ENCODE measurements around the gene LRRC15. TPM values are rescaled to one million over a fixed set of nuclear protein-coding genes. Genes with fewer than 3 reads are reported as not detected.

The LRRC15 gene
- total and polyA plus RNA-seq, 2 donors, result 0.33 to 0.55 TPM

DNA sequence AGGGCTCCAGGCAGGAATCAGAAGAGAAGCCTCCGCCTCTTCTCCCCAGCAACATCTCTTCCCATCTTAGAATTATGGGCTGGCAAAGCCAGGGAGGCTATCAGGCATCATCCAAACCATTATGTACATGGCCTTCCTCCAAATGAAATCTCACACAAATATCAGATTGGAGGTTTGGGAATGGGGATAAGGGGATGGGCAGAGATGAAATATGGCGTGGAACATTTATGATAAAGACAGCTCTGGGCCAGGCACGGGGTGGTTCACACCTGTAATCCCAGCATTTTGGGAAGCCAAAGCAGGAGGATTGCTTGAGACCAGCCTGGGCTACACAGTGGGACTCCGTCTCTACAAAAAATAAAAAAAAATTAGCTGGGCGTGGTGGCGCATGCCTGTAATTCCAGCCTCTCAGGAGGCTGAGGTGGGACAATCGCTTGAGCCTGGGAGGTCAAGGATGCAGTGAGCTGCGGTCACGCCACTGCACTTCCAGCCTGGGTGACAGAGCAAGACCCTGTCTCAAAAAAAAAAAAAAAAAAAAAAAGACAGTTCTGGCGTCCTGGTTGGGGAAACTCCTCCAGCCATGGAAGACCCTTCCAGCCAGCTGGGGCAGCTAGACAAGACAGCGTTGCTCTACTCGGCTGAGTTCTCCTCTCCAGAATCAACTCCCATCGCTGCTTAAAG lies 55.0 kb downstream of the LRRC15 start:
- no peak for DNase-seq (ENCODE audit: low read depth in 6 of 9, low spot score in 9 of 9)
- Histone ChIP-seq H3K27ac (ENCODE audit: low read depth in 1 of 2, low read length in 1 of 2) (no peak overlapping the region), H3K36me3 (ENCODE audit: control insufficient read depth in 2 of 2, insufficient read depth in 2 of 2, low read length in 1 of 2) (no peaks in the 10 kb centered on the region), H3K27me3 (ENCODE audit: control insufficient read depth in 2 of 2, insufficient read depth in 1 of 2, low read length in 1 of 2) (peaks cover 32 to 78% of the 10 kb centered on the region in 2 donors), H3K4me1 (ENCODE audit: control insufficient read depth in 2 of 2, insufficient read depth in 2 of 2, low read length in 2 of 2) (peaks cover 6 to 47% of the 10 kb centered on the region in 2 donors), H3K9me3 (ENCODE audit: control insufficient read depth in 2 of 2, insufficient read depth in 1 of 2, low read length in 1 of 2) (peaks cover 1 to 10% of the 10 kb centered on the region in 2 donors), H3K4me3 (ENCODE audit: low read length in 2 of 2) (peak overlapping the region in 1 of 2 donors; percentile 28)
- WGBS, result 94% methylated on average over 13 of the region's 13 CpGs

- no peak overlapping the region for H3K27ac ChIP-seq (ENCODE audit: low read depth in 1 of 2, low read length in 1 of 2)
- H3K4me1 ChIP-seq (ENCODE audit: control insufficient read depth in 2 of 2, insufficient read depth in 2 of 2, low read length in 2 of 2), result peaks cover 6 to 52% of the 10 kb centered on the region in 2 donors
- H3K9me3 ChIP-seq (ENCODE audit: control insufficient read depth in 2 of 2, insufficient read depth in 1 of 2, low read length in 1 of 2), result peaks cover 1 to 8% of the 10 kb centered on the region in 2 donors
- WGBS, result 92% methylated on average over 15 of the region's 15 CpGs
- H3K36me3 ChIP-seq (ENCODE audit: control insufficient read depth in 2 of 2, insufficient read depth in 2 of 2, low read length in 1 of 2), result no peaks in the 10 kb centered on the region
- H3K27me3 ChIP-seq (ENCODE audit: control insufficient read depth in 2 of 2, insufficient read depth in 1 of 2, low read length in 1 of 2), result peaks cover 36 to 79% of the 10 kb centered on the region in 2 donors
- no peak overlapping the region for H3K4me3 ChIP-seq (ENCODE audit: low read length in 2 of 2)
- DNase-seq (ENCODE audit: low read depth in 6 of 9, low spot score in 9 of 9), result no peak
Observed at GRCh38 chr3:194313560-194314387, 55.8 kb downstream of the LRRC15 start.

- peaks cover 7 to 62% of the 10 kb centered on the region in 2 donors for H3K4me1 ChIP-seq (ENCODE audit: control insufficient read depth in 2 of 2, insufficient read depth in 2 of 2, low read length in 2 of 2)
- no peak overlapping the region for H3K27ac ChIP-seq (ENCODE audit: low read depth in 1 of 2, low read length in 1 of 2)
- WGBS, result 31% methylated on average over 16 of the region's 16 CpGs
- peaks cover 36 to 81% of the 10 kb centered on the region in 2 donors for H3K27me3 ChIP-seq (ENCODE audit: control insufficient read depth in 2 of 2, insufficient read depth in 1 of 2, low read length in 1 of 2)
- no peak overlapping the region for H3K4me3 ChIP-seq (ENCODE audit: low read length in 2 of 2)
- no peak for DNase-seq (ENCODE audit: low read depth in 6 of 9, low spot score in 9 of 9)
- H3K9me3 ChIP-seq (ENCODE audit: control insufficient read depth in 2 of 2, insufficient read depth in 1 of 2, low read length in 1 of 2), result no peaks in the 10 kb centered on the region
- H3K36me3 ChIP-seq (ENCODE audit: control insufficient read depth in 2 of 2, insufficient read depth in 2 of 2, low read length in 1 of 2), result no peaks in the 10 kb centered on the region
Observed at GRCh38 chr3:194312743-194313281, 56.7 kb downstream of the LRRC15 start.

- DNase-seq (ENCODE audit: low read depth in 6 of 9, low spot score in 9 of 9), result no peak
- H3K9me3 ChIP-seq (ENCODE audit: control insufficient read depth in 2 of 2, insufficient read depth in 1 of 2, low read length in 1 of 2), result no peaks in the 10 kb centered on the region
- H3K4me3 ChIP-seq (ENCODE audit: low read length in 2 of 2), result no peak overlapping the region
- 65% methylated on average over 7 of the region's 7 CpGs for WGBS
- H3K27me3 ChIP-seq (ENCODE audit: control insufficient read depth in 2 of 2, insufficient read depth in 1 of 2, low read length in 1 of 2), result peaks cover 36 to 86% of the 10 kb centered on the region in 2 donors
- H3K27ac ChIP-seq (ENCODE audit: low read depth in 1 of 2, low read length in 1 of 2), result no peak overlapping the region
- peaks cover 12 to 67% of the 10 kb centered on the region in 2 donors for H3K4me1 ChIP-seq (ENCODE audit: control insufficient read depth in 2 of 2, insufficient read depth in 2 of 2, low read length in 2 of 2)
- H3K36me3 ChIP-seq (ENCODE audit: control insufficient read depth in 2 of 2, insufficient read depth in 2 of 2, low read length in 1 of 2), result no peaks in the 10 kb centered on the region
Observed at GRCh38 chr3:194312186-194312742, 57.3 kb downstream of the LRRC15 start.

DNA sequence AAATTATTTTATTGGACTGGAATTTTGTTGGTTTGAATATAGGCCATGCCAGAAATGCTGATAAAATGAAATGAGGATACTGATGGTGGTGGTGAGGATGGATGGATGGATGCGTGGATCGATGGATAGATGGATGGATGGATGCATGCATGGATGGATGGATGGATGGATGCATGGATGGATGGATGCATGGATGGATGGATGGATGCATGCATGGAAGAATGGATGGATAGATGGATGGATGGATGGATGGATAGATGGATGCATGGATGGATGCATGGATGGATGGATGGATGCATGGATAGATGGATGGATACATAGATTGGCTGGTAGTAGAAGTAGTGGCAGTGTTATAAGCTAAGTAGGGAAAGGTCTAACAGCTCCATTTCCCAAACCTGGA lies 58.5 kb downstream of the LRRC15 start:
- H3K27me3 ChIP-seq (ENCODE audit: control insufficient read depth in 2 of 2, insufficient read depth in 1 of 2, low read length in 1 of 2), result peaks cover 28 to 79% of the 10 kb centered on the region in 2 donors
- H3K4me1 ChIP-seq (ENCODE audit: control insufficient read depth in 2 of 2, insufficient read depth in 2 of 2, low read length in 2 of 2), result peaks cover 24 to 78% of the 10 kb centered on the region in 2 donors
- no peaks in the 10 kb centered on the region for H3K9me3 ChIP-seq (ENCODE audit: control insufficient read depth in 2 of 2, insufficient read depth in 1 of 2, low read length in 1 of 2)
- no peak overlapping the region for H3K4me3 ChIP-seq (ENCODE audit: low read length in 2 of 2)
- DNase-seq (ENCODE audit: low read depth in 6 of 9, low spot score in 9 of 9), result no peak
- WGBS, result 96% methylated on average over 2 of the region's 2 CpGs
- H3K27ac ChIP-seq (ENCODE audit: low read depth in 1 of 2, low read length in 1 of 2), result no peak overlapping the region
- H3K36me3 ChIP-seq (ENCODE audit: control insufficient read depth in 2 of 2, insufficient read depth in 2 of 2, low read length in 1 of 2), result no peaks in the 10 kb centered on the region

- peaks cover 26 to 80% of the 10 kb centered on the region in 2 donors for H3K27me3 ChIP-seq (ENCODE audit: control insufficient read depth in 2 of 2, insufficient read depth in 1 of 2, low read length in 1 of 2)
- WGBS, result 93% methylated on average over 11 of the region's 11 CpGs
- no peak for DNase-seq (ENCODE audit: low read depth in 6 of 9, low spot score in 9 of 9)
Observed at GRCh38 chr3:194310060-194310835, 59.3 kb downstream of the LRRC15 start.

DNA sequence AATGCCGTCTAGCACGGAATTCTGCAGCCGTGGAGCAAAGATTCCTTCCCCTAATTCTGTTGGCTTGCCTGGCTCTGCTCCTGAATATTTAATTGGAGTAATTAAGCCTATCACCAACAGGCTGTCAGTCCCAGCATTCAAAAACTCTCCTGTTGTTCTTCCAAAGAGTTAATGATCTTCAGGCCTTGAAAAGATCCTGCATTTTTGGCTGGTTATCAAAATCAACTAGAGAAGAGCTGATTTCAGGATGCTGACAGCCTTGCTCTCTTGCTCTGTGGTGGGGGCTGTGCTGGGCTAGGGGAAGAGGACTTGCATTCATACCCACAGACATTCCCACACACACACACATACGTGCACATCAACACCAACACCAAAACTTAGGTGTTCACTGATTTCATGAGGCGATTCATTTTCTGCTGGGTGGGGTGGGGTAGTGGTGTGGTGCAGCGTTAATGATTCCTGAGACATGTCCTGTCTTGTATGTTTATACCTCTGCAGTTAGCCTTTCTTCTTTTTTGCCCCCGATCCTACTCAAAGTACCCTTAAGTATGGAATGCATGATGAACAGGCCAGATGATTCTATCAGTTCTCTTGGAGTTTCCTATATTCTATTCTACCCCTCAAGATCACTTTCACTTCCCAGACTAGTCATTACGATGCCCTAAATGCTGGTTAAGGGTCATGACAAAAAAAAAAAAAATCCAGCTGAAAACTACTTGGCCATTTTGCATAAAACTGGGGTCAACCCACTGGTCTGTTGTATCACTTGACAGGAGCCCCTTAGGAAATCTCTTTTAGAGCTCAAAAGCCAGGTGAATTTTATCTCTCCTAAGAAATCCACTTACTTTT lies 60.7 kb downstream of the LRRC15 start:
- Histone ChIP-seq H3K4me1 (ENCODE audit: control insufficient read depth in 2 of 2, insufficient read depth in 2 of 2, low read length in 2 of 2) (peaks cover 27 to 86% of the 10 kb centered on the region in 2 donors), H3K27me3 (ENCODE audit: control insufficient read depth in 2 of 2, insufficient read depth in 1 of 2, low read length in 1 of 2) (peaks cover 16 to 80% of the 10 kb centered on the region in 2 donors), H3K27ac (ENCODE audit: low read depth in 1 of 2, low read length in 1 of 2) (no peak overlapping the region), H3K9me3 (ENCODE audit: control insufficient read depth in 2 of 2, insufficient read depth in 1 of 2, low read length in 1 of 2) (peaks cover 2 to 13% of the 10 kb centered on the region in 2 donors), H3K4me3 (ENCODE audit: low read length in 2 of 2) (no peak overlapping the region), H3K36me3 (ENCODE audit: control insufficient read depth in 2 of 2, insufficient read depth in 2 of 2, low read length in 1 of 2) (no peaks in the 10 kb centered on the region)
- 88% methylated on average over 8 of the region's 8 CpGs for WGBS
- DNase-seq (ENCODE audit: low read depth in 6 of 9, low spot score in 9 of 9), result no peak

More at GRCh38 chr3:194310060-194310835, 59.3 kb downstream of the LRRC15 start:
- Histone ChIP-seq H3K9me3 (ENCODE audit: control insufficient read depth in 2 of 2, insufficient read depth in 1 of 2, low read length in 1 of 2) (no peaks in the 10 kb centered on the region), H3K4me3 (ENCODE audit: low read length in 2 of 2) (no peak overlapping the region), H3K27ac (ENCODE audit: low read depth in 1 of 2, low read length in 1 of 2) (no peak overlapping the region), H3K36me3 (ENCODE audit: control insufficient read depth in 2 of 2, insufficient read depth in 2 of 2, low read length in 1 of 2) (no peaks in the 10 kb centered on the region), H3K4me1 (ENCODE audit: control insufficient read depth in 2 of 2, insufficient read depth in 2 of 2, low read length in 2 of 2) (peaks cover 28 to 80% of the 10 kb centered on the region in 2 donors)

GRCh38 chr3:194307849-194308248 lies 61.7 kb downstream of the LRRC15 start:
- Histone ChIP-seq H3K27me3 (ENCODE audit: control insufficient read depth in 2 of 2, insufficient read depth in 1 of 2, low read length in 1 of 2) (peaks cover 20 to 78% of the 10 kb centered on the region in 2 donors), H3K27ac (ENCODE audit: low read depth in 1 of 2, low read length in 1 of 2) (no peak overlapping the region)
- DNase-seq (ENCODE audit: low read depth in 6 of 9, low spot score in 9 of 9), result no peak

More at GRCh38 chr3:194307849-194308248, 61.7 kb downstream of the LRRC15 start:
- 94% methylated on average over 8 of the region's 8 CpGs for WGBS
- peaks cover 2 to 15% of the 10 kb centered on the region in 2 donors for H3K9me3 ChIP-seq (ENCODE audit: control insufficient read depth in 2 of 2, insufficient read depth in 1 of 2, low read length in 1 of 2)
- H3K4me1 ChIP-seq (ENCODE audit: control insufficient read depth in 2 of 2, insufficient read depth in 2 of 2, low read length in 2 of 2), result peaks cover 27 to 78% of the 10 kb centered on the region in 2 donors
- H3K4me3 ChIP-seq (ENCODE audit: low read length in 2 of 2), result no peak overlapping the region
- no peaks in the 10 kb centered on the region for H3K36me3 ChIP-seq (ENCODE audit: control insufficient read depth in 2 of 2, insufficient read depth in 2 of 2, low read length in 1 of 2)
